Endothelial cell of umbilical vein (primary cell): ENCODE measurements around the gene RAG1. TPM values are rescaled to one million over a fixed set of nuclear protein-coding genes. Genes with fewer than 3 reads are reported as not detected.
"Not testable (repeated sequence)": the region's sequence is repeated elsewhere in the genome, so short reads cannot be mapped to it uniquely, and the experiment has no call there.

ENCODE experiments used
- BruUV-seq: library from RNA; stranded (reverse); fragments of 400-500 nt; replicated peaks from 2 replicates; lab custom pipeline; 2021; lab: Mats Ljungman, UMichigan
- CTCF ChIA-PET: fragments of 300-600, 350-600 bp; sonication (Branson Sonifier 250); formaldehyde crosslinking; loops from one replicate; lab custom pipeline; 2021; ENCODE audit warnings: antibody characterized with exemption, inconsistent platforms; lab: Charles Lee
- POLR2A ChIA-PET: fragments of 300-600, 350-600 bp; sonication (Branson Sonifier 250); formaldehyde crosslinking; loops from one replicate; lab custom pipeline; 2021; ENCODE audit warnings: antibody characterized with exemption, inconsistent platforms; lab: Charles Lee
- DNase-seq: peaks from one replicate; pipeline ENCODE4 v3.0.0-alpha.2; 2011; ENCODE audit warnings: low read depth, low spot score
- FAIRE-seq: peaks from 2 replicates; lab custom pipeline; 2011; peaks lifted over from hg19 to GRCh38; lab: Jason Lieb, UNC
- H2AFZ ChIP-seq: 2 replicates; pipeline ENCODE4 v1.6.0; 2012; ENCODE audit warnings: low read depth, low read length, control low read depth, inconsistent platforms
- H3K27ac ChIP-seq: 2 replicates; pipeline ENCODE4 v1.5.1; 2011; ENCODE audit warnings: low read depth, mild to moderate bottlenecking, control low read depth, low read length, moderate library complexity; ENCODE audit not compliant: insufficient read depth
- H3K27me3 ChIP-seq, 2 experiments: 2 replicates each; pipeline versions ENCODE4 v1.6.0 to v1.6.1; 2011; ENCODE audit warnings: low read length in 2 of 2, mixed read lengths in 1 of 2; ENCODE audit not compliant: control insufficient read depth in 2 of 2, insufficient read depth in 2 of 2
- H3K36me3 ChIP-seq, 2 experiments: 2 replicates in 1 of 2; 3 replicates in 1 of 2; pipeline ENCODE4 v1.5.1; 2011; ENCODE audit warnings: low read length in 2 of 2, mild to moderate bottlenecking in 1 of 2, moderate library complexity in 1 of 2; ENCODE audit not compliant: control insufficient read depth in 2 of 2, insufficient read depth in 2 of 2; ENCODE audit errors: extremely low read depth in 1 of 2
- H3K4me1 ChIP-seq: 3 replicates; pipeline ENCODE4 v1.5.1; 2011; ENCODE audit warnings: mild to moderate bottlenecking, low read length; ENCODE audit not compliant: control insufficient read depth, insufficient read depth; ENCODE audit errors: extremely low read depth
- H3K4me2 ChIP-seq: 2 replicates; pipeline ENCODE4 v1.6.1; 2011; ENCODE audit warnings: low read length, control low read depth, mixed read lengths; ENCODE audit not compliant: insufficient read depth
- H3K4me3 ChIP-seq, 3 experiments: fragments of 200-600 bp in 1 of 3; sonication (generic), shearing (Covaris generic) in 1 of 3; replicated peaks in 1 of 3; 2 replicates each; pipeline ENCODE4 v1.5.1; 2011 to 2016; ENCODE audit warnings: control low read depth in 3 of 3, low read length in 3 of 3, mild to moderate bottlenecking in 2 of 3, inconsistent platforms in 1 of 3, low read depth in 1 of 3, moderate library complexity in 1 of 3; ENCODE audit not compliant: insufficient read depth in 1 of 3
- H3K79me2 ChIP-seq: 2 replicates; pipeline ENCODE4 v1.6.0; 2012; ENCODE audit warnings: low read length, inconsistent platforms; ENCODE audit not compliant: control insufficient read depth, insufficient read depth
- H3K9ac ChIP-seq: replicated peaks from 2 replicates; pipeline ENCODE3; 2011; ENCODE audit warnings: low read length, control low read depth; ENCODE audit not compliant: insufficient read depth; ENCODE audit errors: extremely low read depth
- H3K9me1 ChIP-seq: replicated peaks from 3 replicates; pipeline ENCODE4 v1.6.0; 2011; ENCODE audit warnings: mild to moderate bottlenecking, low read length; ENCODE audit not compliant: control insufficient read depth, insufficient read depth; ENCODE audit errors: extremely low read depth
- H3K9me3 ChIP-seq: replicated peaks from 2 replicates; pipeline ENCODE4 v1.5.1; 2012; ENCODE audit warnings: low read length, inconsistent platforms; ENCODE audit not compliant: control insufficient read depth, insufficient read depth
- H4K20me1 ChIP-seq: replicated peaks from 2 replicates; pipeline ENCODE3; 2011; ENCODE audit warnings: mild to moderate bottlenecking, low read length; ENCODE audit not compliant: control insufficient read depth, insufficient read depth; ENCODE audit errors: extremely low read depth
- MYC ChIP-seq: IDR thresholded peaks from one replicate; pipeline ENCODE4 v1.6.1; 2011; ENCODE audit warnings: mild to moderate bottlenecking, low read depth, low read length
- dilution Hi-C: fragments of 300-500 bp; cut with MboI; formaldehyde crosslinking; loops from one replicate; pipeline ENCODE4 v1.15.0; 2019; ENCODE audit warnings: low sequenced_read_pairs; ENCODE audit not compliant: extremely low pct_ligation_motif_present
- intact Hi-C: fragments of 100-400 bp; cut with micrococcal nuclease; formaldehyde crosslinking; loops from one replicate; pipeline ENCODE4 v1.10.0; 2022
- polyA plus RNA-seq, 4 experiments: library from polyadenylated mRNA; depleted of rRNA in 3 of 4; stranded (reverse) in 3 of 4; unstranded in 1 of 4; fragments of >200 nt; gene quantifications; 2 replicates each; pipeline versions ENCODE4 v1.2.1 to v1.2.3, GENCODE V29; 2011 to 2012; ENCODE audit warnings: missing spikeins in 1 of 4
- total RNA-seq: library from RNA; stranded (reverse); gene quantifications from 2 replicates; pipeline ENCODE4 v1.2.3, GENCODE V29; 2021

Gene RAG1
- total and polyA plus RNA-seq, 2 donors (not counting 3 experiments of a cell fraction or from before 2014, with no cell fraction given) = 0.15 to 1.2 TPM

DNA sequence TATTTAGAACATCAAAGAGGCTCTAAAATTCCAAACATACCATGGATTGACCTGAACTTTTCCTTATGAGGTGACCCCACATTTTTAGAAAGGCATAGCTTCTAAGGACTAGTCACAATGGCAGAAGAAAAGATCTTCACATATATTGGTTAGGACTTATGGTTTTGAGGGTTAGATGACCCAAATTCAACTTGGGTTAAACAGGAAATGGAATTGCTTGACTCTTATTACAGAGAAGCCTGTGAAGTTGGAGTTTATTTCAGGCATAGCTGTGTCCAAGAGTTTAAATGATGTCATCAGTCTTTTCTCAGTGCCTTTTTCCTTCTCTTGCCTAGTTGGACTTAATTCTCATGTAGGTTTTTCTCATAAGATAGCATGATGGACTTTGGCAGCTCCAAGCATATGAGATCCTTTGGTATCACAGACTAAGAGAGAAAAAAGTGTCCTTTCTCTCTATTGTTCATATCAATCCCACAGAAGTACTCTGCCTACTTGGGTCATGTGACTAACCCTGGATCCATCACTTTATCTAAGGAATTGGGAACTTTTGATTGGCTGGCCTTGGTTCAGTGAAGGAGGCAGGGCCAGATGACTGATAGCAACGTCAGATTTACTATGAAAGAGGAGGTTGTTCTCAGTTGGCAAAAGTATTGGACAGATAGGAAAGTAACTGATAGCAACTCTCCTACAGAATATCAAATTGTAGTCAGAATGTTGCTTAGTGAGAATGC lies 17.3 kb upstream of the RAG1 start:
- Histone ChIP-seq H3K4me1 (no peaks in the 10 kb centered on the region), H3K36me3 (no peaks in the 10 kb centered on the region), H3K27me3 (no peaks in the 10 kb centered on the region), H3K9me1 (no peaks in the 10 kb centered on the region), H3K79me2 (no peaks in the 10 kb centered on the region), H3K27ac (no peak overlapping the region), H3K9me3 (no peaks in the 10 kb centered on the region), H3K9ac (no peak overlapping the region), H2AFZ (no peak overlapping the region), H4K20me1 (no peaks in the 10 kb centered on the region), H3K4me2 (no peak overlapping the region), H3K4me3 (no peak overlapping the region)
- POLR2A ChIA-PET = no interaction called here
- CTCF ChIA-PET = interaction anchor here (1.8 to 2.4 kb wide), 2 partner anchors 14 to 197 kb away, joined by 5 to 10 read pairs; no protein-coding TSS in a partner anchor
- dilution Hi-C loops = no loop called here
- intact Hi-C loops = no loop called here
- no peak for TF ChIP-seq MYC
- FAIRE-seq (no peak), DNase-seq (no peak)
- BruUV-seq = no TSS peak

DNA sequence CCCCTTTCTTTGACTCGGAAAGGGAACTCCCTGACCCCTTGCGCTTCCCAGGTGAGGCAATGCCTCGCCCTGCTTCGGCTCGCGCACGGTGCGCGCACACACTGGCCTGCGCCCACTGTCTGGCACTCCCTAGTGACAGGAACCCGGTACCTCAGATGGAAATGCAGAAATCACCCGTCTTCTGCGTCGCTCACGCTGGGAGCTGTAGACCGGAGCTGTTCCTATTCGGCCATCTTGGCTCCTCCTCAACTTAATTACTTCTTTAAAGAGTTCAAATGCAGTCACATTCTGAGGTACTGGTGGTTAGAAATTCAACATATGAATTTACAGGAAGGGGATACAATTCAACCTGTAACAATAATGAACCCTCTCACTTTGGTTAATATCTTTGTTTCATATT lies 10.4 kb upstream of the RAG1 start:
- dilution Hi-C loops = not testable (repeated sequence)

More for the DNA sequence above, 10.4 kb upstream of the RAG1 start:
- POLR2A ChIA-PET, H2AFZ ChIP-seq, BruUV-seq, intact Hi-C loops, DNase-seq, H3K4me3 ChIP-seq, CTCF ChIA-PET, H3K4me2 ChIP-seq, H3K36me3 ChIP-seq, H4K20me1 ChIP-seq, H3K27me3 ChIP-seq, H3K9me1 ChIP-seq, H3K9me3 ChIP-seq, H3K9ac ChIP-seq, H3K79me2 ChIP-seq, FAIRE-seq, H3K4me1 ChIP-seq, H3K27ac ChIP-seq: not testable (repeated sequence)
